ENCODE data around the gene KCNC4.

DNA sequence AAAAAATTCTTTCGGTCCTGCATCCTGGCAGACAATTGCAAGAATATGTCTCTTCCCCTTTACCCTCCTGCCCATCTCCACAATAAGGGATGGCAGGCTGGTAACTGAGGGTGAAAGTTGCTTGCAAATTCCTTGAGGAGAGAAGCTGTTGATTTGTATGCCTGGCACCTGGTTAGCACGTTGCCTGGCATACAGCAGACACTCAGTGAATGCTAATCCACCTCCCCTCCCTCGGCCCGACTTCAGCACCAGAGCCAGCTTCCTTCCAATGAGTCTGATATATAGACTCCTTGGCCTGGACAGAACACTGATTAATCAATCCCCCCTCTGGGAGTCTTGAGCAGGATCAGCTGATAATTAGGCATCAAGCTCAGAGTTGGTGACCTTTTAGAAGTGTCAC lies 39.1 kb downstream of the KCNC4 start:
- TF ChIP-seq, protein P1, sequence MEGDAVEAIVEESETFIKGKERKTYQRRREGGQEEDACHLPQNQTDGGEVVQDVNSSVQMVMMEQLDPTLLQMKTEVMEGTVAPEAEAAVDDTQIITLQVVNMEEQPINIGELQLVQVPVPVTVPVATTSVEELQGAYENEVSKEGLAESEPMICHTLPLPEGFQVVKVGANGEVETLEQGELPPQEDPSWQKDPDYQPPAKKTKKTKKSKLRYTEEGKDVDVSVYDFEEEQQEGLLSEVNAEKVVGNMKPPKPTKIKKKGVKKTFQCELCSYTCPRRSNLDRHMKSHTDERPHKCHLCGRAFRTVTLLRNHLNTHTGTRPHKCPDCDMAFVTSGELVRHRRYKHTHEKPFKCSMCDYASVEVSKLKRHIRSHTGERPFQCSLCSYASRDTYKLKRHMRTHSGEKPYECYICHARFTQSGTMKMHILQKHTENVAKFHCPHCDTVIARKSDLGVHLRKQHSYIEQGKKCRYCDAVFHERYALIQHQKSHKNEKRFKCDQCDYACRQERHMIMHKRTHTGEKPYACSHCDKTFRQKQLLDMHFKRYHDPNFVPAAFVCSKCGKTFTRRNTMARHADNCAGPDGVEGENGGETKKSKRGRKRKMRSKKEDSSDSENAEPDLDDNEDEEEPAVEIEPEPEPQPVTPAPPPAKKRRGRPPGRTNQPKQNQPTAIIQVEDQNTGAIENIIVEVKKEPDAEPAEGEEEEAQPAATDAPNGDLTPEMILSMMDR (IDR thresholded peaks at IDR 0.05), result no peak
- TF ChIP-seq ZSCAN20 (CRISPR knock-in tag; IDR thresholded peaks at IDR 0.05) (no peak), POLR2A (IDR thresholded peaks at IDR 0.05; ENCODE audit: low read length) (no peak), EP300 (IDR thresholded peaks at IDR 0.05) (no peak), CBX8 (IDR thresholded peaks at IDR 0.05) (no peak), RFX5 (IDR thresholded peaks at IDR 0.05) (no peak)
- TF ChIP-seq, protein P2, sequence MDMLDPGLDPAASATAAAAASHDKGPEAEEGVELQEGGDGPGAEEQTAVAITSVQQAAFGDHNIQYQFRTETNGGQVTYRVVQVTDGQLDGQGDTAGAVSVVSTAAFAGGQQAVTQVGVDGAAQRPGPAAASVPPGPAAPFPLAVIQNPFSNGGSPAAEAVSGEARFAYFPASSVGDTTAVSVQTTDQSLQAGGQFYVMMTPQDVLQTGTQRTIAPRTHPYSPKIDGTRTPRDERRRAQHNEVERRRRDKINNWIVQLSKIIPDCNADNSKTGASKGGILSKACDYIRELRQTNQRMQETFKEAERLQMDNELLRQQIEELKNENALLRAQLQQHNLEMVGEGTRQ (IDR thresholded peaks at IDR 0.05), result no peak

Measured in A549 (cell line).